Upper lobe of left lung (tissue), 6 donors: ENCODE data around the gene DHX29. TPM values are rescaled to one million over a fixed set of nuclear protein-coding genes. Genes with fewer than 3 reads are reported as not detected.
A peak's percentile ranks its signal among the peaks of the same experiment; 100 is the strongest.

Experiments
- ATAC-seq, 2 donors: fragments of 200-7000 bp; cut with Tn5 transposase; one replicate each; pipeline ENCODE4 v1.9.1; 2022; ENCODE audit warnings: mild to moderate bottlenecking in 2 of 2, moderate library complexity in 2 of 2; ENCODE audit not compliant: low FRiP score in 2 of 2
- DNase-seq, 2 donors: peaks; one replicate each; pipeline ENCODE4 v3.0.0-alpha.2; 2019 to 2020
- H3K27ac ChIP-seq, 4 donors: fragments of 200-600 bp; sonication (generic); one replicate each; pipeline ENCODE4 v1.5.1; 2016 to 2019
- H3K27me3 ChIP-seq, 4 donors: fragments of 200-600 bp; sonication (generic); one replicate each; pipeline ENCODE4 v1.5.1; 2017 to 2019
- H3K36me3 ChIP-seq, 4 donors: fragments of 200-600 bp; sonication (generic); one replicate each; pipeline ENCODE4 v1.5.1; 2016 to 2019
- H3K4me1 ChIP-seq, 4 donors: fragments of 200-600 bp; sonication (generic); one replicate each; pipeline ENCODE4 v1.5.1; 2018 to 2019
- H3K4me3 ChIP-seq, 4 donors: fragments of 200-600 bp; sonication (generic); one replicate each; pipeline ENCODE4 v1.5.1; 2017 to 2019; ENCODE audit warnings: mild to moderate bottlenecking in 2 of 4, moderate library complexity in 1 of 4
- H3K9me3 ChIP-seq, 4 donors: fragments of 200-600 bp; sonication (generic); one replicate each; pipeline ENCODE4 v1.5.1; 2018 to 2019
- EP300 ChIP-seq, 4 donors: sonication (generic); formaldehyde crosslinking; IDR thresholded peaks; one replicate each; pipeline ENCODE4 v1.5.1; 2017; ENCODE audit warnings: antibody characterized with exemption in 4 of 4, control low read depth in 2 of 4
- POLR2A ChIP-seq, 4 donors: fragments of 450-650 bp; IDR thresholded peaks; one replicate each; pipeline ENCODE4 v1.5.1; 2016 to 2017; ENCODE audit warnings: antibody characterized with exemption in 4 of 4, mild to moderate bottlenecking in 2 of 4
- POLR2AphosphoS5 ChIP-seq, 2 donors: sonication (generic); formaldehyde crosslinking; IDR thresholded peaks; one replicate each; pipeline ENCODE4 v1.5.1; 2017; ENCODE audit warnings: antibody characterized with exemption in 2 of 2
- WGBS, 2 donors: methylation state at CpG; one replicate each; pipeline ENCODE4 v1.1.5; 2017 to 2018; 5-methylcytosine and 5-hydroxymethylcytosine counted together
- total RNA-seq, 6 donors: library from RNA; depleted of rRNA in 4 of 6; stranded (reverse); fragments of >200 nt in 4 of 6; gene quantifications; one replicate each; pipeline versions ENCODE4 v1.1.0 to v1.2.1, GENCODE V29; 2016 to 2021
- TF ChIP-seq, protein P1 (sequence below), 6 experiments: fragments of 450-650 bp in 4 of 6; fragments of 200-600 bp in 2 of 6; sonication (generic) in 2 of 6; IDR thresholded peaks; one replicate each; pipeline ENCODE4 v1.5.1; 2016 to 2019; ENCODE audit warnings: antibody characterized with exemption in 6 of 6
- donor health status: DM: no; HTN: no; CAD: no; lungs with moderate emphysema.
- donor health status: DM: no; HTN: yes; CAD: no; lungs with severe emphysema.

Gene DHX29
- total RNA-seq, 6 donors from 2014 or later = 19.5 to 36.7 (median 24.1) TPM

GRCh38 chr5:55223812-55224240 is 83.7 kb downstream of the DHX29 start:
- no peak for ATAC-seq
- H3K36me3 ChIP-seq = no peaks in the 10 kb centered on the region
- TF ChIP-seq EP300 (IDR thresholded peaks at IDR 0.05) = no peak
- TF ChIP-seq, protein P1, sequence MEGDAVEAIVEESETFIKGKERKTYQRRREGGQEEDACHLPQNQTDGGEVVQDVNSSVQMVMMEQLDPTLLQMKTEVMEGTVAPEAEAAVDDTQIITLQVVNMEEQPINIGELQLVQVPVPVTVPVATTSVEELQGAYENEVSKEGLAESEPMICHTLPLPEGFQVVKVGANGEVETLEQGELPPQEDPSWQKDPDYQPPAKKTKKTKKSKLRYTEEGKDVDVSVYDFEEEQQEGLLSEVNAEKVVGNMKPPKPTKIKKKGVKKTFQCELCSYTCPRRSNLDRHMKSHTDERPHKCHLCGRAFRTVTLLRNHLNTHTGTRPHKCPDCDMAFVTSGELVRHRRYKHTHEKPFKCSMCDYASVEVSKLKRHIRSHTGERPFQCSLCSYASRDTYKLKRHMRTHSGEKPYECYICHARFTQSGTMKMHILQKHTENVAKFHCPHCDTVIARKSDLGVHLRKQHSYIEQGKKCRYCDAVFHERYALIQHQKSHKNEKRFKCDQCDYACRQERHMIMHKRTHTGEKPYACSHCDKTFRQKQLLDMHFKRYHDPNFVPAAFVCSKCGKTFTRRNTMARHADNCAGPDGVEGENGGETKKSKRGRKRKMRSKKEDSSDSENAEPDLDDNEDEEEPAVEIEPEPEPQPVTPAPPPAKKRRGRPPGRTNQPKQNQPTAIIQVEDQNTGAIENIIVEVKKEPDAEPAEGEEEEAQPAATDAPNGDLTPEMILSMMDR (IDR thresholded peaks at IDR 0.05) = no peak
- TF ChIP-seq POLR2AphosphoS5 (IDR thresholded peaks at IDR 0.05) = no peak
- no peak for TF ChIP-seq POLR2A (IDR thresholded peaks at IDR 0.05)
- DNase-seq = no peak
- no peaks in the 10 kb centered on the region for H3K9me3 ChIP-seq
- H3K4me3 ChIP-seq = no peak overlapping the region
- peaks cover 36 to 40% (median 37%) of the 10 kb centered on the region in 4 donors for H3K4me1 ChIP-seq
- WGBS, 2 donors = 47 to 51% methylated on average over 7 of the region's 7 CpGs
- peaks cover 0 to 88% (median 52%) of the 10 kb centered on the region in 4 donors for H3K27me3 ChIP-seq
- H3K27ac ChIP-seq = no peak overlapping the region

DNA sequence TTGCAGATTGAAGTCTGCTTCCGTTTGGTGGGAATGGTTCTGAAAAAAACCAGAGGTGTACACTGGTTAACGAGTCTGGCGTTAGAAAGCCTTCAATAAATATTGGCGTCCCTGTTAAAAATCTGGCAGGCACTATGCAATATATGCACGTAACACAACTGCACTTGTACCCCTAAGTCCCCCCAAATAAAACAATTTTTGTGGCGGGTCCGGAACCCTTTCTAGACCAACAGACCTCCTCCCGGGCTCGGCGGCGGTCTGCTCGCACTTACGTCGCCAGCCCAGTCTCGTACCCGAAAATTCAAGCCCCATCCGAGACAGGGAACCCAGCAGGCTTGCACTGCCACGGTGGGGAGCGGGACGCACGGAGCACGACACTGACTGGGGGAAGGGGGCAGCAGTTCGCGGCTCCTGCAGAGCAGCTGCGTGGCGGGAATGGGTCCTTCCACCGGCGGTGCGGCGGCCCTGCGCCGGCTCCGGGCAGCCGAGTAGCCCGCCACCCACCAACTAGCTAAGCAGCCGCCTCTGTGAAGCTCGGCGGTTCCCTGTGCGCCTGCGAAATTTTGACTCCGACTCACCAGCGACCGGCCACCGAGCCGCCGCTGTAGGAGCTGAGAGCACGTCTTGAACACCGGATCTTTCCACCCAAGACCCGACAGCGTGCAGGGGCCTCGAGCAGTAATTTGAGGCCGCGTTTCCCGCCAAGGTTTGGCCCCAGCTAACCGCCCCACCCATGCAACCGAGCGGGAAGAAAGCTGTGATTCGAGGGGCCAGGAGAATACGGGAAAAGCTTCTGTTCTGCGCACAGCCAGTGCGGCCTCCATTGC is 84.3 kb downstream of the DHX29 start:
- H3K36me3 ChIP-seq = no peaks in the 10 kb centered on the region
- peak in 1 of 2 donors; percentile 85 for DNase-seq
- H3K9me3 ChIP-seq = no peaks in the 10 kb centered on the region
- WGBS, 2 donors = 17 to 23% methylated on average over 27 to 39 of the region's 61 CpGs
- no peak for TF ChIP-seq POLR2AphosphoS5 (IDR thresholded peaks at IDR 0.05)
- no peak for TF ChIP-seq POLR2A (IDR thresholded peaks at IDR 0.05)
- no peak for TF ChIP-seq EP300 (IDR thresholded peaks at IDR 0.05)
- TF ChIP-seq, protein P1 (IDR thresholded peaks at IDR 0.05) = no peak
- no peak overlapping the region for H3K4me3 ChIP-seq
- H3K27ac ChIP-seq = no peak overlapping the region
- peaks cover 36 to 40% (median 37%) of the 10 kb centered on the region in 4 donors for H3K4me1 ChIP-seq
- H3K27me3 ChIP-seq = peaks cover 0 to 82% (median 49%) of the 10 kb centered on the region in 4 donors
- no peak for ATAC-seq

DNA sequence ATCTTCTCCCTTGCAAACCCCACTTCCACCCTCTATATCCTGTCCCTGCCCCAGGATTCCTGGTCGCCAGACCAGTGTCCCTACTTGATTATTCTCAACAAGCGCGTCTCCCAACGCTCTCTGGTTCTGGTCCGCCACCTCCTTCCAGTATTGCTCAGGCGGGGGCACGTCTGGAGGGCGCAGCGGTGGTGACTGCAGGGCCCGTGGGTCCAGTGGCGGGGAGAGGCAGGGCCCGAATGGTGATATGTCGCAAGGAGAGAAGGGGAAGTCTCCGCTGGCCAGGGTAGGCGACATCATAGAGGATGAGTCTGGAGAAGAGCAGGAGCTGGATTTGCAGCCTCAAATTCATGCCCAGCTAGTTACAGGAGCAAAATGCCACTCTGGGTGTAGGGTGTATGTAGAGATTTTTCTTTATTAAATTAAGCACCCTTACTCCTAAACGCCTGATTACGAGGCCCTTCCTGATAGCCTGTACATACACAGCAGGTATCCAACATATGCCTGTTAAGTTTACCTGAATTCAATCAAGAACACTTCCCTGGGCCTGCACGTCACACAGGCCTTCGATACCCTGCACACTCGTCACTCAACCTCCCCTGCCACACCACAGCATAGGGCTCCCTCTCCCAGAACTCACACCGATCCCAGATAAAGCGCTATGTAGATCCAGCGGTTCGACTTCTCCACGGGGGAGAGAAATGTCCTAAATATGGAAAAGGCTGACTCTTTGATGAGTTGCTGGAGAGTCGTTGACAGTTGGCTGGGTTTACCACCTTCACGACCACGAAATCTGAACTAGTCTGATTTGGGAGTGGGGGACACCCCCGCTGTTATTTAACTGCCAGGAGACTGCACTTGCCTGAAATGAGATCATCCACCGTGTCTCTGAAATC is 85.2 kb downstream of the DHX29 start:
- ATAC-seq (no peak), DNase-seq (peak in 1 of 2 donors; percentile 40)
- H3K27me3 ChIP-seq = peaks cover 0 to 74% (median 44%) of the 10 kb centered on the region in 4 donors
- TF ChIP-seq POLR2AphosphoS5 (IDR thresholded peaks at IDR 0.05) (no peak), POLR2A (IDR thresholded peaks at IDR 0.05) (no peak), EP300 (IDR thresholded peaks at IDR 0.05) (no peak)
- TF ChIP-seq, protein P1 (IDR thresholded peaks at IDR 0.05) = no peak
- H3K36me3 ChIP-seq = no peaks in the 10 kb centered on the region
- H3K4me3 ChIP-seq = no peak overlapping the region
- no peak overlapping the region for H3K27ac ChIP-seq
- WGBS, 2 donors = 19 to 25% methylated on average over 30 of the region's 30 CpGs
- peaks cover 30 to 33% (median 32%) of the 10 kb centered on the region in 4 donors for H3K4me1 ChIP-seq
- H3K9me3 ChIP-seq = no peaks in the 10 kb centered on the region

GRCh38 chr5:55220433-55221185 is 86.9 kb downstream of the DHX29 start:
- peaks cover 18 to 21% (median 20%) of the 10 kb centered on the region in 4 donors for H3K4me1 ChIP-seq
- DNase-seq (peak in 1 of 2 donors; percentile 78), ATAC-seq (peak in 1 of 2 donors; percentile 51)
- TF ChIP-seq EP300 (IDR thresholded peaks at IDR 0.05) = no peak
- TF ChIP-seq, protein P1 (IDR thresholded peaks at IDR 0.05) = no peak
- TF ChIP-seq POLR2AphosphoS5 (IDR thresholded peaks at IDR 0.05) = no peak
- TF ChIP-seq POLR2A (IDR thresholded peaks at IDR 0.05) = no peak
- WGBS, 2 donors = 9 to 10% methylated on average over 4 to 53 of the region's 62 CpGs
- peak overlapping the region in 2 of 4 donors; percentile 10 to 23 for H3K4me3 ChIP-seq
- H3K9me3 ChIP-seq = no peaks in the 10 kb centered on the region
- H3K27me3 ChIP-seq = peaks cover 0 to 56% (median 30%) of the 10 kb centered on the region in 4 donors
- no peak overlapping the region for H3K27ac ChIP-seq
- no peaks in the 10 kb centered on the region for H3K36me3 ChIP-seq
